Subcutaneous adipose tissue (tissue), 4 donors: ENCODE measurements around the gene CRK. TPM values are rescaled to one million over a fixed set of nuclear protein-coding genes. Genes with fewer than 3 reads are reported as not detected.

Experiments
- total RNA-seq, 4 donors: library from RNA; depleted of rRNA; stranded (reverse); fragments of >200 nt; gene quantifications; one replicate each; pipeline ENCODE4 v1.1.0, GENCODE V29; 2016
- TF ChIP-seq, protein P1 (sequence below): fragments of 450-650 bp; IDR thresholded peaks from one replicate; pipeline ENCODE4 v1.5.1; 2016; ENCODE audit warnings: low read depth, mild to moderate bottlenecking, control low read depth, antibody characterized with exemption, moderate library complexity

Gene CRK
- total RNA-seq, 4 donors from 2014 or later = 74.5 to 111 (median 90.6) TPM

DNA sequence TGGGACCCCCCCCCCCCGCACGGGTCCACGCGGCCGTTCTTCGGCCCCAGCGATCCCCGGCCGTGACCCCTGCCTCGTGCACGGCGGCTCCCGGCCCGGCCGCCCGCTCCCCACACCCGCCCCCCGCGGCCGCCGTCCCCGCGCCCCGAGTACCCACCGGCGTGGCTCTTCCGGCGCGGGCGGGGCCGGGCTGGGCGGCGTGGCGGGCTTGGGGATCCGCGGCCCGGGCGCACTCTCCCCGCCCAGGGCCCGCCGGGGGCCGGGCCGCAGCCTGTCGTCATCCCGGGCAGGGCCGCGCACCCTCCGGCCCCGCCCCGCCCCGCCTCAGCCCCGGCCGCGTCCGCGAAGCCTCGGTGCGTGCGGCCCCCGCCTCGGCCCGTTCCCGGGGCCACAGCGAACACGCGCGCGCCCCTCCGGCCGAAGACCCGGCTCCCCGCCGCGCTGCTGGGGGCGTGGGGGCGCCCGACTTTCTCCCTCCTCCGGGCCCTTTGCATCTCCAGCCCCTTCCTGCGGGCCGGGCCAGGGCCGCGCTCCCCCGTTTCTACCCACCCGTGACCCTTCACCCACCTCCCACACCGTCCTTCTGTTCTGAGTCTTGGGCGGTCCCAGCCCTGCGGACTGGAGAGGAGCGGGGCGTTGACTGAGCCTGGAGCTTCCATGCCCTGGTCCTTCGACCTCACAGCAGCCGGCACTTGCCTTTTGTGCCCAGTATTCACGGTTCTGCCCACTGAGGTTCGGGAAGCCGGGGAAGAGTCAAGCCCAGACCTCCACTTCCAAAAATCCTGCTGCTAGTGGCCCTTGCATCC lies 35.6 kb upstream of the CRK start:
- TF ChIP-seq, protein P1, sequence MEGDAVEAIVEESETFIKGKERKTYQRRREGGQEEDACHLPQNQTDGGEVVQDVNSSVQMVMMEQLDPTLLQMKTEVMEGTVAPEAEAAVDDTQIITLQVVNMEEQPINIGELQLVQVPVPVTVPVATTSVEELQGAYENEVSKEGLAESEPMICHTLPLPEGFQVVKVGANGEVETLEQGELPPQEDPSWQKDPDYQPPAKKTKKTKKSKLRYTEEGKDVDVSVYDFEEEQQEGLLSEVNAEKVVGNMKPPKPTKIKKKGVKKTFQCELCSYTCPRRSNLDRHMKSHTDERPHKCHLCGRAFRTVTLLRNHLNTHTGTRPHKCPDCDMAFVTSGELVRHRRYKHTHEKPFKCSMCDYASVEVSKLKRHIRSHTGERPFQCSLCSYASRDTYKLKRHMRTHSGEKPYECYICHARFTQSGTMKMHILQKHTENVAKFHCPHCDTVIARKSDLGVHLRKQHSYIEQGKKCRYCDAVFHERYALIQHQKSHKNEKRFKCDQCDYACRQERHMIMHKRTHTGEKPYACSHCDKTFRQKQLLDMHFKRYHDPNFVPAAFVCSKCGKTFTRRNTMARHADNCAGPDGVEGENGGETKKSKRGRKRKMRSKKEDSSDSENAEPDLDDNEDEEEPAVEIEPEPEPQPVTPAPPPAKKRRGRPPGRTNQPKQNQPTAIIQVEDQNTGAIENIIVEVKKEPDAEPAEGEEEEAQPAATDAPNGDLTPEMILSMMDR = no peak

DNA sequence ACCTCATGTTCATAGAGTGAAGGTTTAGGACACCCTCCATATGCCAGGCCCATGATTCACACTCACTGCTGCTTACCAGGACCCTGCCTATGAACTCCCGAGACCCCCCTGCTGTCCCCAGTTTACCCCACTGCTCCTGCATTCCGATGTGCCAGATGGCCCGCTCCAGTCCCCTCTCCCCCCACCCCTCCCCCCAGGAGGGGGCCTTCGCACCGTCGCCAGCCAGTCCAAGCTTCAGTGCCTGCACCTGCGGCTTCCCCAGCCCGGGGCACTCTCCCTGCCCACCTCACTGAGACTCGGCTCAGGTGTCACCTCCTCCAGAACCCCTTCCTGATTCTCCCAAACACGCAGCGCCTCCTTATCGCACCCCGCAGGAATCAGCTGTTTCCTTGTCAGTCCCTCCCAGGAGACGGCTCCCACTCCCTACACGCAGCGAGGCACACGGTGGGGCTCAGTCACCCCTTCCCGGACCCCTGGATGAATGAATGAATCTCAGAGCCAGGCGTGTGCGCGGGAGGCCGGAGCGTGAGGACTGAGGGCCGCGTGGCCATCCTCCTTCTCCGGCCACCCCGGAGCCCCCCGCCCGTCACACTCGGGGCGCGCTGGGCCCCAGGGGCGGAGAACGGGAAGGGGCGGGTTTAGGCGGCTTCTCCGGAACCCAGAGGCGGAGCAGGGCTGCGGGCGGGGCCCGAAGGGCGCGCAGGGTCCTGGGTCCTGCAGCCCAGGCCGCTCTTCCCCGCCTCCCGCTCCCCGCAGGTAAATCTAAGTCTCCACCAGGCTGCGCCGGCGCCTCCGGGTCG lies 34.8 kb upstream of the CRK start:
- TF ChIP-seq, protein P1 = no peak

DNA sequence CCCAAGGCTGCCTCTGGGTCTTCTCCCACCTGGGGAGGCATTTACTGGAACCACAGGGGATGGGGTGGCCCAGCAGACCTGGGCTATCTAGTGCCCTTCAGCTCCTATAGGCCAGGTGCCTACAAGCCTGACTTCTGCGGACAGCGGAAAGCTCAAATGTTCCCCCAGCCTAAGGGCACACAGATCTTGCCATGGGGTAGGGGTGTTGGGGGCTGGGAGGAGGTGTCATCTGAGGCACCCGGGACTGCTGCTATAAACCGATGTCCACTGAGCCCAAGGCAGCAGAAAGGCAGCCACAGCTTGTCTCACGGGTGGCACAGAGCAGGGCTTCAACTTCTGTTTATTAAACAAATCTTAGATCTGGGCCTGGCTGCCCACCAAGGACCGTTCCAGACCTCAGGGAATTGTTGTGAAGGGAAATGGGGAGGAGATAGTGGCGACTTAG lies 32.8 kb upstream of the CRK start:
- TF ChIP-seq, protein P1 = no peak

DNA sequence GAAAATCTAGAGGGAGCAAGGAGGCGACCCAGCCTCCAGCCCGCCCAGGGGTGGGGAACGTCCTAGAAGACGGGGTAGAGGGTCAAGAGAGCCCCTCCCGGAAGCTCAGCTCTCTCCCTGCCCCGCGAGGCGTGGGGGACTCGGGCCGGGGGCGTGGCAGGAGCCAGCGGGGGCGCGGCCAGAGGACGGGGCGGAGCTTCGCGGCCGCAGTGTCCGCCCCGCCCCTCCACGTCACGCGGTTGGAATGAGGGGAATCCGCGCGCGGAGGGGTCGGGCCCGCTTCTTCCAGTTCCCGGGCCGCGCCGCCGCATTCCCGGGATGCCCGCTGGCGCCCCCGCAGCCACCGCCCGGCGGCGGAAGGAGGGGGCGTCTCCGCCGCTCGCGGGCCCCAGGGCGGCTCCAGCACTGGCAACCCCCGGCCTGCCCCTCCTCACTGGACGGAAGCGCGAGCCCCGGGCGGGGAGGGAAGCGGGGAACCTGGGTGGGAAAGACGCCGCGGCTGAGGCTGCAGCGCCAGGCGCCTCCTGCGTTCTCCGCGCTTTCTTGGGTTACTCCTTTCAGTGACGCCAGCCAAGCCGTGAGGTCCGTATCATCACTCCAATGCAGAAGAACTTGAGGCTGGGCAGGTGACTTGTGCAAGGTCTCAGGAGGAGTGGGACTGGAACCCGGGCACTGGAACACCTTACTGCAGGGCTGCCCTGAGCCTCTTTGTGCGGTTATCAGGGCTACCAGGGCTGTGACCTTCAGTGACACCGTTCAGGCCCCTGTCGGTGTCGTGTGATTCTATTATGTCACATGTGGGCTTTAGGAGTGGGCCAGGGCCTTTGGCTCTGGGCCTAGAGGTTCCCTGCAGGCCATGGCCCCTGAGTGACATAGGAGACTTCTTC lies 32.1 kb upstream of the CRK start:
- TF ChIP-seq, protein P1 = no peak

DNA sequence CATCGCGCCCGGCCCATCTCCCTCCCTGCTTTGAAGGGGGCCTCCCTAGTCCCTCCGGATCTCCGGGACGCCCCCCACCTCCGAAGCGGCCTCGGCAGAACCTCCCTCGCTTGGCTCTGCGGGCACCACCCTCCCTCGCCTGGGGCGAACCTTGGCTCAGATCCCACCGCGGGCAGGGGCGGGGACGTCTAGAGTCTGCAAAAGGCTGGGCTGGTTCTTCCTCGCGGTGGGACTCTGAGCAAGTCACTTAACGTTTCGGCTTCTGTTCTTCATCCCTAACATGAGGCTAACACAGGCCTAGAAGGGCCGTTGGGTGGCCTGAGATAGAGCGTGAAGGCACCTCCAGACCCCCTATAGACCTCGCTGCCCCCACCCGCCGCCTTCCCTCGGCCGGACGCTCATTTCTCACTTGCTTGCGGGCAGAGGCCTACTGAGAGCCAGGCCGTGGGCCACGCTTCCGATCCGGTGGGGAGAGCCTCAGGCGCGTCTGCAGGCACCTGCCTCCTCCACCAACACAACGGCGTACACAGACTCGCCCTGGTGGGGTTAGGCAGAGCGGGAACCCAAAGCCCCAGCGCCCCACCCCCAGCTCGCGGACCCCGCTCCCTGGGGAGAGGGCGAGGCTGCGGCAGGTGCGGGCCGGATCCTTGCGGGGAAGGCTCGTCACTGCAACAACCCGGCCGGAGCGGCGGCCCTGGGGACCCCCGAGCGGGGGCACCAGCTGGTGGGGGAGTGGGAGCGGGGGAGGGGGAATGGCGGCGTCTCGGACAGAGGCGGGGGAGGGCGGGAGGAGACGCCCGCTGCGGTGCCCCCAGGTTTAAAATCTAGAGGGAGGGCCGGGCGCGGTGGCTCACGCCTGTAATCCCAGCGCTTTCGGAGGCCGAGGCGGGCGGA lies 31.0 kb upstream of the CRK start:
- TF ChIP-seq, protein P1 = no peak
